Thyroid gland (tissue), 4 donors: ENCODE measurements around the gene PRLHR. TPM values are rescaled to one million over a fixed set of nuclear protein-coding genes. Genes with fewer than 3 reads are reported as not detected.

ENCODE experiments used
- DNase-seq, 2 donors: peaks; one replicate each; pipeline ENCODE4 v3.0.0-alpha.2; 2019
- H3K27ac ChIP-seq, 3 donors: fragments of 200-600 bp; sonication (generic); 1 replicate in 2 of 3; 2 replicates in 1 of 3; pipeline ENCODE4 v1.5.1; 2016 to 2019; ENCODE audit warnings: mild to moderate bottlenecking in 1 of 3, moderate library complexity in 1 of 3
- H3K27me3 ChIP-seq: fragments of 200-600 bp; sonication (generic); one replicate; pipeline ENCODE4 v1.5.1; 2019
- H3K36me3 ChIP-seq, 2 donors: fragments of 200-600 bp; sonication (generic); one replicate each; pipeline ENCODE4 v1.5.1; 2016 to 2019
- H3K4me1 ChIP-seq, 2 donors: fragments of 200-600 bp; sonication (generic); one replicate each; pipeline ENCODE4 v1.5.1; 2017 to 2019
- H3K4me3 ChIP-seq, 3 donors: fragments of 200-600 bp; sonication (generic); replicated peaks in 1 of 3; 1 replicate in 2 of 3; 2 replicates in 1 of 3; pipeline ENCODE4 v1.5.1; 2016; ENCODE audit warnings: mild to moderate bottlenecking in 1 of 3
- H3K9me3 ChIP-seq: fragments of 200-600 bp; sonication (generic); one replicate; pipeline ENCODE4 v1.5.1; 2017
- CTCF ChIP-seq, 6 experiments: fragments of 200-600 bp in 3 of 6; fragments of 450-650 bp in 3 of 6; sonication (generic) in 3 of 6; IDR thresholded peaks; one replicate each; pipeline ENCODE4 v1.5.1; 2016 to 2019; ENCODE audit warnings: antibody characterized with exemption in 6 of 6, mild to moderate bottlenecking in 2 of 6, inconsistent platforms in 1 of 6, moderate library complexity in 1 of 6
- POLR2A ChIP-seq, 2 donors: fragments of 450-650 bp; IDR thresholded peaks; one replicate each; pipeline ENCODE4 v1.6.1; 2017; ENCODE audit warnings: antibody characterized with exemption in 2 of 2, mild to moderate bottlenecking in 2 of 2, moderate library complexity in 1 of 2
- WGBS, 2 donors: methylation state at CpG; one replicate each; pipeline ENCODE4 v1.1.5; 2017; 5-methylcytosine and 5-hydroxymethylcytosine counted together
- intact Hi-C: fragments of 100-400 bp; cut with DNase I; formaldehyde crosslinking; loops from one replicate; pipeline ENCODE4 v1.15.1; 2023
- total RNA-seq, 4 donors: library from RNA; depleted of rRNA; stranded (reverse); fragments of >200 nt; gene quantifications; one replicate each; pipeline ENCODE4 v1.2.3, GENCODE V29; 2016

PRLHR gene
- total RNA-seq, 4 donors from 2014 or later = not detected

DNA sequence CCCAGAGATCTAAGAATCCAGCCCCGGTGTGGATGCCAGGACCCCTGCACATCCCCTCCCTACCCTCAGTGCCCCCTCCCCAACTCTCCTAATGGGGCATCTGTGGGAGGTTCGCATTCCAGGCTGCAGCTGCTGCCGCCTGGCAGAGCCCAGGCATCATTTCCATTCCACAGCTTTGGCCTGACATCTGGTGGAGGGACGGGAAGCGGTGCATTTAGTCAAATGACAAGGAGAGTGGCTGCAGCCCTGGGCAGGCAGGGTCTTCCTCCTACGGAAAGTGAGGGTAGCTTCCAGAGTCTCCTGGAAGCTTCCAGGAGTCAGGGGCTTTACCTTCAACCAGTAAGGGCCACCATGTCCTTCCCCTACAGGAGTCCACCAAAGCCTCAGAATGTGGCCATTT lies 30.8 kb downstream of the PRLHR start:
- no peaks in the 10 kb centered on the region for H3K9me3 ChIP-seq
- WGBS, 2 donors = 25 to 43% methylated on average over 4 to 6 of the region's 6 CpGs
- intact Hi-C loops = loop anchor here (5.0 to 10.0 kb wide), 2 partner anchors 153 to 240 kb away; no protein-coding TSS in a partner anchor
- no peak overlapping the region for H3K27ac ChIP-seq
- H3K36me3 ChIP-seq = no peaks in the 10 kb centered on the region
- DNase-seq = no peak
- H3K27me3 ChIP-seq = no peaks in the 10 kb centered on the region
- H3K4me1 ChIP-seq = no peaks in the 10 kb centered on the region
- no peak overlapping the region for H3K4me3 ChIP-seq
- TF ChIP-seq CTCF (IDR thresholded peaks at IDR 0.05) (no peak), POLR2A (IDR thresholded peaks at IDR 0.05) (no peak)

DNA sequence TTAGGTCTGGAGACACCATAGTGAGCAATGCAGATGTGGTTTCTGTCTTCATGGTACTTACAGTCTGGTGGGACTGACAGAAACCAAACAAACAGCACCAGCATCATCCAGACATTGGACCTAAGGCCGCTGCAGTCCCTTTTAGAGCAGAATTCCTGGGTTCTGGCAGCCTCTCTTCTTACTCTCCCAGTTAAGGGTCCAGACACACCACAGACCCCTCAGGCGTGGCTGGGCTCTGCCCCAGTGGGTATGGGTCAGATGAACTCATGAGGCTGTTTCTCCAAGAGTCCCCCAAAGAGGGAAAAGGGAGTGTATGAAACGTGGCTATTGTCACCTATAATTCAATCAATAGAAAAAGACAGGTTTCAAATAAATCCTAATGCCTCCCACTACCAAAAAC lies 31.3 kb downstream of the PRLHR start:
- no peaks in the 10 kb centered on the region for H3K27me3 ChIP-seq
- H3K4me3 ChIP-seq = no peak overlapping the region
- no peaks in the 10 kb centered on the region for H3K9me3 ChIP-seq
- TF ChIP-seq CTCF (IDR thresholded peaks at IDR 0.05) = no peak
- no peak for TF ChIP-seq POLR2A (IDR thresholded peaks at IDR 0.05)
- no peak for DNase-seq
- intact Hi-C loops = loop anchor here (10.0 kb wide), 1 partner anchor 241 kb away; no protein-coding TSS in a partner anchor
- 66 to 81% methylated on average over 3 of the region's 3 CpGs for WGBS, 2 donors
- H3K27ac ChIP-seq = no peak overlapping the region
- no peaks in the 10 kb centered on the region for H3K36me3 ChIP-seq
- no peaks in the 10 kb centered on the region for H3K4me1 ChIP-seq

GRCh38 chr10:118563373-118563890 lies 32.0 kb downstream of the PRLHR start:
- no peak overlapping the region for H3K27ac ChIP-seq
- no peak for DNase-seq
- TF ChIP-seq CTCF (IDR thresholded peaks at IDR 0.05) (no peak), POLR2A (IDR thresholded peaks at IDR 0.05) (no peak)
- WGBS, 2 donors = 89 to 94% methylated on average over 3 of the region's 3 CpGs
- no peak overlapping the region for H3K4me3 ChIP-seq
- H3K4me1 ChIP-seq = no peaks in the 10 kb centered on the region
- H3K36me3 ChIP-seq = no peaks in the 10 kb centered on the region
- intact Hi-C loops = loop anchor here (10.0 kb wide), 1 partner anchor 241 kb away; no protein-coding TSS in a partner anchor
- H3K27me3 ChIP-seq = no peaks in the 10 kb centered on the region
- no peaks in the 10 kb centered on the region for H3K9me3 ChIP-seq

GRCh38 chr10:118562851-118563250 lies 32.6 kb downstream of the PRLHR start:
- Histone ChIP-seq H3K9me3 (no peaks in the 10 kb centered on the region), H3K27ac (no peak overlapping the region), H3K4me3 (no peak overlapping the region), H3K4me1 (no peaks in the 10 kb centered on the region), H3K36me3 (no peaks in the 10 kb centered on the region), H3K27me3 (no peaks in the 10 kb centered on the region)
- intact Hi-C loops = loop anchor here (10.0 kb wide), 1 partner anchor 242 kb away; no protein-coding TSS in a partner anchor
- DNase-seq = no peak
- TF ChIP-seq CTCF (IDR thresholded peaks at IDR 0.05) (no peak), POLR2A (IDR thresholded peaks at IDR 0.05) (no peak)
- WGBS, 2 donors = 80 to 83% methylated on average over 1 of the region's 1 CpG

DNA sequence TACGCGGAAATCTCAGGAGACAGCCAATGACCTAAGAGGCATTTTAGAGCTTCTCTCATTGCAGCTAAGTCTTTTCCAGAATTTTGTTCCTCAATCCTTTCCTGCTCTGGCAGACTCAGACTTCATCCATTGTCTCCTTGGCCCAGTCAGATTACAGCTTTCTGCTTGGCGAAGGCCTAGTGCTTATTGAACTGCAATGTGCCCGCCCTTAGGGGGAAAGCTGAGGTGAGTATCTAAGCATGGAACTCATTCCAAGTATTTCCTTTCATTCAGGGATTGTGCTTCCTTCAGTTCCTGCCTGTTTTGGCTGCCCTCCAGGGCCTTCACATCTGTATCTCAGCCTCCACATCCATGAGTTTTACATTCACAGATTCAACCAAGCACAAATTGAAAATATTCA lies 37.5 kb downstream of the PRLHR start:
- WGBS, 2 donors = 55 to 57% methylated on average over 4 of the region's 4 CpGs
- H3K4me3 ChIP-seq = no peak overlapping the region

More for the DNA sequence above, 37.5 kb downstream of the PRLHR start:
- H3K9me3 ChIP-seq = no peaks in the 10 kb centered on the region
- DNase-seq = no peak
- H3K27me3 ChIP-seq = no peaks in the 10 kb centered on the region
- intact Hi-C loops = no loop called here
- H3K27ac ChIP-seq = no peak overlapping the region
- H3K36me3 ChIP-seq = no peaks in the 10 kb centered on the region
- TF ChIP-seq POLR2A (IDR thresholded peaks at IDR 0.05) (no peak), CTCF (IDR thresholded peaks at IDR 0.05) (no peak)
- no peaks in the 10 kb centered on the region for H3K4me1 ChIP-seq
